Panc1 (cell line): ENCODE measurements around the gene ADARB1.
"Not testable (repeated sequence)": the region's sequence is repeated elsewhere in the genome, so short reads cannot be mapped to it uniquely, and the experiment has no call there.

Experiments
- CTCF ChIP-seq: fragments of 450-650 bp; IDR thresholded peaks from 2 replicates; pipeline ENCODE4 v1.5.1; 2017; ENCODE audit warnings: mild to moderate bottlenecking
- POLR2AphosphoS5 ChIP-seq: IDR thresholded peaks from 2 replicates; pipeline ENCODE4 v1.6.1; 2012; ENCODE audit warnings: mild to moderate bottlenecking, low read depth, low read length, moderate library complexity
- SIN3A ChIP-seq: IDR thresholded peaks from 2 replicates; pipeline ENCODE4 v1.6.1; 2012; ENCODE audit warnings: low read depth, mild to moderate bottlenecking, low read length, moderate library complexity, borderline replicate concordance; ENCODE audit not compliant: insufficient read depth
- TF ChIP-seq, protein P1 (sequence below), 2 experiments: IDR thresholded peaks; 2 replicates each; pipeline ENCODE4 v1.6.1; 2011 to 2012; ENCODE audit warnings: low read depth in 2 of 2, control low read depth in 1 of 2, low read length in 1 of 2, mild to moderate bottlenecking in 1 of 2, moderate library complexity in 1 of 2; ENCODE audit not compliant: insufficient read depth in 1 of 2

DNA sequence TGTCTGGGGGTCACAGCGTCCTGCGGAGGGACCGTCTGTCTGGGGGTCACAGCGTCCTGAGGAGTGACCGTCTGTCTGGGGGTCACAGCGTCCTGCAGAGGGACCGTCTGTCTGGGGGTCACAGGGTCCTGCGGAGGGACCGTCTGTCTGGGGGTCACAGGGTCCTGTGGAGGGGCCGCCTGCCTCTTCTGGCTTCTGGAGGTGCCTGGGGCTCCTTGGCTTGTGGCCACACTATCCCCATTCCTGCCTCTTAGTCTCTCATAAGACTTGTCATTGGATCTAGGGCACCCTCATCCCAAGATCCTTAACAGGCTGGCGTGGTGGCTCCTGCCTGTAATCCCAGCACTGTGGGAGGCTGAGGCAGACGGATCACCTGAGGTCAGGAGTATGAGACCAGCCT lies 45.7 kb upstream of the ADARB1 start:
- not testable (repeated sequence) for TF ChIP-seq CTCF, POLR2AphosphoS5, SIN3A
- TF ChIP-seq, protein P1, sequence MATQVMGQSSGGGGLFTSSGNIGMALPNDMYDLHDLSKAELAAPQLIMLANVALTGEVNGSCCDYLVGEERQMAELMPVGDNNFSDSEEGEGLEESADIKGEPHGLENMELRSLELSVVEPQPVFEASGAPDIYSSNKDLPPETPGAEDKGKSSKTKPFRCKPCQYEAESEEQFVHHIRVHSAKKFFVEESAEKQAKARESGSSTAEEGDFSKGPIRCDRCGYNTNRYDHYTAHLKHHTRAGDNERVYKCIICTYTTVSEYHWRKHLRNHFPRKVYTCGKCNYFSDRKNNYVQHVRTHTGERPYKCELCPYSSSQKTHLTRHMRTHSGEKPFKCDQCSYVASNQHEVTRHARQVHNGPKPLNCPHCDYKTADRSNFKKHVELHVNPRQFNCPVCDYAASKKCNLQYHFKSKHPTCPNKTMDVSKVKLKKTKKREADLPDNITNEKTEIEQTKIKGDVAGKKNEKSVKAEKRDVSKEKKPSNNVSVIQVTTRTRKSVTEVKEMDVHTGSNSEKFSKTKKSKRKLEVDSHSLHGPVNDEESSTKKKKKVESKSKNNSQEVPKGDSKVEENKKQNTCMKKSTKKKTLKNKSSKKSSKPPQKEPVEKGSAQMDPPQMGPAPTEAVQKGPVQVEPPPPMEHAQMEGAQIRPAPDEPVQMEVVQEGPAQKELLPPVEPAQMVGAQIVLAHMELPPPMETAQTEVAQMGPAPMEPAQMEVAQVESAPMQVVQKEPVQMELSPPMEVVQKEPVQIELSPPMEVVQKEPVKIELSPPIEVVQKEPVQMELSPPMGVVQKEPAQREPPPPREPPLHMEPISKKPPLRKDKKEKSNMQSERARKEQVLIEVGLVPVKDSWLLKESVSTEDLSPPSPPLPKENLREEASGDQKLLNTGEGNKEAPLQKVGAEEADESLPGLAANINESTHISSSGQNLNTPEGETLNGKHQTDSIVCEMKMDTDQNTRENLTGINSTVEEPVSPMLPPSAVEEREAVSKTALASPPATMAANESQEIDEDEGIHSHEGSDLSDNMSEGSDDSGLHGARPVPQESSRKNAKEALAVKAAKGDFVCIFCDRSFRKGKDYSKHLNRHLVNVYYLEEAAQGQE (IDR thresholded peaks at IDR 0.05; ENCODE audit: insufficient read depth in 1 of 2, low read depth in 2 of 2, low read length in 1 of 2), result not testable (repeated sequence)
